ENCODE measurements around the gene CDK15.

DNA sequence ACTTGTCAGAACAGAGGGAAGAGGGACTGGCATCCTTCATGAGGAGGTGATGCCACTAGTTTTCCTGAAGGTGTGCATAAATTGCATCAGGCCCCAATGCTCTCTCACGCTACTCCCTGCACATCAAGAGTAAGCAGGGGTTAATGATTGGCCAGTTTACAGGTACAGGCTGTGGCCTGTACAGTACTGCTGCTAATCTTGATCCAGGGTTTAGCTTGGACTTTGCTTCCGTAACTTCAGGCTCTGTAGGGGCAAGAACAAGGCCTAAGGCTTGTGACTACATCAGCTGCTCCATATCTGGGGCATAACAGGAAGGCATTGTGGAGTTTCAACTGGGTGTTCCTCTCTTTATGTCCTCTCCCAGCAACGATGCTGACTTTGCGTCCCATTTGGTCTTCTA lies 130.5 kb downstream of the CDK15 start:
- TF ChIP-seq, protein P1, sequence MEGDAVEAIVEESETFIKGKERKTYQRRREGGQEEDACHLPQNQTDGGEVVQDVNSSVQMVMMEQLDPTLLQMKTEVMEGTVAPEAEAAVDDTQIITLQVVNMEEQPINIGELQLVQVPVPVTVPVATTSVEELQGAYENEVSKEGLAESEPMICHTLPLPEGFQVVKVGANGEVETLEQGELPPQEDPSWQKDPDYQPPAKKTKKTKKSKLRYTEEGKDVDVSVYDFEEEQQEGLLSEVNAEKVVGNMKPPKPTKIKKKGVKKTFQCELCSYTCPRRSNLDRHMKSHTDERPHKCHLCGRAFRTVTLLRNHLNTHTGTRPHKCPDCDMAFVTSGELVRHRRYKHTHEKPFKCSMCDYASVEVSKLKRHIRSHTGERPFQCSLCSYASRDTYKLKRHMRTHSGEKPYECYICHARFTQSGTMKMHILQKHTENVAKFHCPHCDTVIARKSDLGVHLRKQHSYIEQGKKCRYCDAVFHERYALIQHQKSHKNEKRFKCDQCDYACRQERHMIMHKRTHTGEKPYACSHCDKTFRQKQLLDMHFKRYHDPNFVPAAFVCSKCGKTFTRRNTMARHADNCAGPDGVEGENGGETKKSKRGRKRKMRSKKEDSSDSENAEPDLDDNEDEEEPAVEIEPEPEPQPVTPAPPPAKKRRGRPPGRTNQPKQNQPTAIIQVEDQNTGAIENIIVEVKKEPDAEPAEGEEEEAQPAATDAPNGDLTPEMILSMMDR (IDR thresholded peaks at IDR 0.05 in 2 of 3, conservative IDR thresholded peaks at IDR 0.05 in 1 of 3; ENCODE audit: borderline replicate concordance in 1 of 3, insufficient read depth in 1 of 3, low read depth in 2 of 3, low read length in 2 of 3), result no peak
- TF ChIP-seq POLR2A (IDR thresholded peaks at IDR 0.05; ENCODE audit: borderline replicate concordance, extremely low read depth, insufficient read depth, insufficient read length), result no peak
- no peak for TF ChIP-seq EZH2 (IDR thresholded peaks at IDR 0.05)
- TF ChIP-seq POLR2AphosphoS5 (IDR thresholded peaks at IDR 0.05; ENCODE audit: low read depth, low read length), result no peak
- no peak for TF ChIP-seq EGR1 (IDR thresholded peaks at IDR 0.05; ENCODE audit: low read depth)
- TF ChIP-seq ZNF274 (IDR thresholded peaks at IDR 0.05; ENCODE audit: low read depth, low read length), result no peak
- TF ChIP-seq, protein P2, sequence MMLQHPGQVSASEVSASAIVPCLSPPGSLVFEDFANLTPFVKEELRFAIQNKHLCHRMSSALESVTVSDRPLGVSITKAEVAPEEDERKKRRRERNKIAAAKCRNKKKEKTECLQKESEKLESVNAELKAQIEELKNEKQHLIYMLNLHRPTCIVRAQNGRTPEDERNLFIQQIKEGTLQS (IDR thresholded peaks at IDR 0.05), result no peak
- no peak for TF ChIP-seq FOSL1 (IDR thresholded peaks at IDR 0.05; ENCODE audit: low read depth)
- TF ChIP-seq, protein P3, sequence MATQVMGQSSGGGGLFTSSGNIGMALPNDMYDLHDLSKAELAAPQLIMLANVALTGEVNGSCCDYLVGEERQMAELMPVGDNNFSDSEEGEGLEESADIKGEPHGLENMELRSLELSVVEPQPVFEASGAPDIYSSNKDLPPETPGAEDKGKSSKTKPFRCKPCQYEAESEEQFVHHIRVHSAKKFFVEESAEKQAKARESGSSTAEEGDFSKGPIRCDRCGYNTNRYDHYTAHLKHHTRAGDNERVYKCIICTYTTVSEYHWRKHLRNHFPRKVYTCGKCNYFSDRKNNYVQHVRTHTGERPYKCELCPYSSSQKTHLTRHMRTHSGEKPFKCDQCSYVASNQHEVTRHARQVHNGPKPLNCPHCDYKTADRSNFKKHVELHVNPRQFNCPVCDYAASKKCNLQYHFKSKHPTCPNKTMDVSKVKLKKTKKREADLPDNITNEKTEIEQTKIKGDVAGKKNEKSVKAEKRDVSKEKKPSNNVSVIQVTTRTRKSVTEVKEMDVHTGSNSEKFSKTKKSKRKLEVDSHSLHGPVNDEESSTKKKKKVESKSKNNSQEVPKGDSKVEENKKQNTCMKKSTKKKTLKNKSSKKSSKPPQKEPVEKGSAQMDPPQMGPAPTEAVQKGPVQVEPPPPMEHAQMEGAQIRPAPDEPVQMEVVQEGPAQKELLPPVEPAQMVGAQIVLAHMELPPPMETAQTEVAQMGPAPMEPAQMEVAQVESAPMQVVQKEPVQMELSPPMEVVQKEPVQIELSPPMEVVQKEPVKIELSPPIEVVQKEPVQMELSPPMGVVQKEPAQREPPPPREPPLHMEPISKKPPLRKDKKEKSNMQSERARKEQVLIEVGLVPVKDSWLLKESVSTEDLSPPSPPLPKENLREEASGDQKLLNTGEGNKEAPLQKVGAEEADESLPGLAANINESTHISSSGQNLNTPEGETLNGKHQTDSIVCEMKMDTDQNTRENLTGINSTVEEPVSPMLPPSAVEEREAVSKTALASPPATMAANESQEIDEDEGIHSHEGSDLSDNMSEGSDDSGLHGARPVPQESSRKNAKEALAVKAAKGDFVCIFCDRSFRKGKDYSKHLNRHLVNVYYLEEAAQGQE (IDR thresholded peaks at IDR 0.05; ENCODE audit: low read depth), result no peak
- no peak for TF ChIP-seq ELF1 (IDR thresholded peaks at IDR 0.05; ENCODE audit: borderline replicate concordance, low read depth)
- TF ChIP-seq JUND (IDR thresholded peaks at IDR 0.05), result no peak
- TF ChIP-seq, protein P4, sequence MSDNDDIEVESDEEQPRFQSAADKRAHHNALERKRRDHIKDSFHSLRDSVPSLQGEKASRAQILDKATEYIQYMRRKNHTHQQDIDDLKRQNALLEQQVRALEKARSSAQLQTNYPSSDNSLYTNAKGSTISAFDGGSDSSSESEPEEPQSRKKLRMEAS (IDR thresholded peaks at IDR 0.05), result no peak

All from HCT116 (cell line).